GM12874 (cell line): ENCODE measurements around the gene ASCC2.

ENCODE experiments used
- CTCF ChIP-seq: IDR thresholded peaks from 2 replicates; pipeline ENCODE4 v1.5.1; 2011; ENCODE audit warnings: low read depth, mild to moderate bottlenecking, control low read depth, low read length, moderate library complexity; ENCODE audit not compliant: insufficient read depth

Gene ASCC2

DNA sequence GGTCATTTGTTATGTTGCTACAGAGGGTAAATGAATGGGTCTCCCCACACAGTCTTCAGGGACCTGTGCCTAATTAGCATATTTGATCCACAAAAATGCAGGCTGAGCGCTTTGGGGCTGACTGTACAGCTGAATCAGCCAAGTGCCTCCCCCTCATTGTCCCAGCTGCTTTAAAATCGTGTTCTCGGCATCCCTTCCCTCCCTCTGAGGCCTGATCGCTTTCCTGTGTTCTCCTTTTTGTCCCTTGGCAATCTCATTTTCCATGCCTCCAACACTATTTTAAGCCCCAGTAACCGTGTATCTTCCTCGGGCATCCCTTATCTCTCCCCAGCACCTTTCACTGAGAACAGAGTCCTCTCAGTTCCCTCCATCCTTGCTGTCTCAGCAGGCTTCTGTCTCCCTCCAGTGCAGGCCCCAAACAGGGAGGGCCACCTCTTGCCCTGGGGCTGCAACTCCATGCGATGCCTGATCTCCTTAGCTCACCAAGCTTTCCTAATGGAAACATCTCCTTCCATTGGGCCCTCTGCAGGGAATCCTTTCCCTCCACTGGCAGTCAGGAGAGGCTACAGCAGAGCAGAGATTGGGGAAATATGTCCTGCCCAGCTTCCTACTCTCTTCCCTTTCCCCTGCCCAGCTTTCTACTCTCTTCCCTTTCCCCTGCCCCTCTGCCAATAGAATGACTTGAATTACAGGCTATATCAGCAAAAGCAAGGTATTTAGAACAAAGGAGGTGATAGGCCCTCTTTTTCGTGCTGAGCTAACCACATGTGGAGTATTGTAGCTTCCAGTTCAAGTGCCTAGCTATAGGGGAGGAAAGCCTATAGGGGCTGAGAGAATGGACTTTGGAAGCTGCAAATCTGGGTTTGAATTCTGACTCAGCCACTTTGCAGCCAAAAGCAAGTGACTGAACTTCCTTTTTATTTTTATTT, 57.1 kb downstream of the ASCC2 start:
- TF ChIP-seq CTCF, result no peak

DNA sequence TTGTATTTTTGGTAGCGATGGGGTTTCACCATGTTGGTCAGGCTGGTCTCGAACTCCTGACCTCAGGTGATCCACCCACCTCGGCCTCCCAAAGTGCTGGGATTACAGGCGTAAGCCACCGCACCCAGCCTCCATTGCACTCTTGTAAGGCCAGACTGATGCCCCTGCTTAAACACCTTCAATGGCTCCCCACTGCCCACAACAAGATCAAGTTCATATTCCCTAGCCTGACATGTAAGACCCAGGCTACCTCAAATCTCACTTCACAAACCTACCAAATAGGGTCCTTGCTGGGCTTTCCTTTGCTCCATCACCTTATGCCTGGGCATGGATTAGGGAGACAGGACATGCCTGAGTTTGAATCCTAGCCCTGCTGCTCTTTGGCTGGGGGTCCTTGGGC, 57.9 kb downstream of the ASCC2 start:
- no peak for TF ChIP-seq CTCF

DNA sequence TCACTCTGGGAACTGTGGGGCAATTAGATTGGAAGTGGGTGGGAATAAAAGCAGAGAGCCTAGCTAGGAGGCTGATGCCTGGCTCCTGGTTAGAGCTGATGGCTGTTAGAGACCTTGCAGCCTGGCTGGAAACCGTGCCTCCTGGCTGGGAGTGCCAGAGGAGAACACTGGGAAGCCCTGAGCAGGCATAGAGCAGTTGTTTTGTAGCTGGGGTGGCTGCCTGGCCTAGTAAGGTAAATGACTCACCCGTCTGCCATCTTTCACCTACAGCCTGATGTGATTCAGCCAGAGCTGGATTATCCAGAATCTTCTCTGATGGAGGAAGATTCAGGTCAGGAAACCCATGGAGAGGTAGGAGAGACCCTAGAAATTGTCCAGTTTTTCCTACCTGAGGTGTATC, 64.8 kb downstream of the ASCC2 start:
- no peak for TF ChIP-seq CTCF

DNA sequence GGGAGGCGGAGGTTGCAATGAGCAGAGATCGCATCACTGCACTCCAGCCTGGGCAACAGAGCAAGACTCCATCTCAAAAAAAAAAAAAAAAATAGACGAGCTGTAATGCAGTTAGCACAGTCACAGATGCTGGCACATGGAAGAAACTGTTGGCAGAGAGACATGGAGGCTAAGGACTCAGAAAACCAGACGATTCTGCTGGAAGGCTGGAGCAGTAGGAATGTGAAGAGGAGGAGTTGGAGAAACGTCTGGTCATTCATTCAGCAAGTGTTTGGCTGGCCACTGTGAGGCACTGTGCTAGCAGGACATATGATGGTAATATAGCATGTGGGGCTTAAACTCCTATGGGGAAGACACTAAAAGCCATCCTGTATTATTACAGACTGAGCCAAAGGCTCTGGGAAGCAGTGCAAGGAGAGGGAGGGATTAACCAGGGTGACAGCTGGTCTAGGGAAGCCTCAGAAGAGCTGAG, 65.9 kb downstream of the ASCC2 start:
- peak; percentile 38; the same call in 1 of the 2 replicates for TF ChIP-seq CTCF

GRCh38 chr22:29769723-29770321, 68.3 kb downstream of the ASCC2 start:
- no peak for TF ChIP-seq CTCF

GRCh38 chr22:29768052-29768693, 69.9 kb downstream of the ASCC2 start:
- TF ChIP-seq CTCF, result no peak
